HCT116 (cell line): Measurements from ENCODE around the gene BEND3. TPM values are rescaled to one million over a fixed set of nuclear protein-coding genes. Genes with fewer than 3 reads are reported as not detected.

Experiments
- ATAC-seq: fragments of 200-7000 bp; cut with Tn5 transposase; 2 replicates; pipeline ENCODE4 v1.9.1; 2020; ENCODE audit warnings: mild to moderate bottlenecking, moderate library complexity
- BruUV-seq: library from RNA; stranded (reverse); fragments of 400-500 nt; replicated peaks from 2 replicates; lab custom pipeline; 2021; lab: Mats Ljungman, UMichigan
- CTCF ChIA-PET: fragments of 300-600 bp; sonication (Branson Sonifier 250); formaldehyde crosslinking; loops from one replicate; lab custom pipeline; 2021; ENCODE audit warnings: antibody characterized with exemption; lab: Charles Lee
- POLR2A ChIA-PET: fragments of 300-600, 350-600 bp; sonication (Branson Sonifier 250); formaldehyde crosslinking; loops from one replicate; lab custom pipeline; 2021; ENCODE audit warnings: antibody characterized with exemption; lab: Charles Lee
- RAD21 ChIA-PET, 2 experiments: fragments of 300-600 bp; sonication (Branson Sonifier 250); formaldehyde crosslinking; loops; one replicate each; lab custom pipeline; 2023; ENCODE audit warnings: low total read pairs in 2 of 2; ENCODE audit not compliant: uncharacterized antibody in 2 of 2, unreplicated experiment in 2 of 2, low non-redundant PET in 1 of 2; lab: Charles Lee
- DNase-seq: peaks from one replicate; pipeline ENCODE4 v3.0.0-alpha.2; 2010; ENCODE audit warnings: low read depth, low spot score
- H2AFZ ChIP-seq: fragments of 200-600 bp; shearing (Covaris generic), sonication (generic); 2 replicates; pipeline ENCODE4 v1.6.1; 2017; ENCODE audit warnings: low read depth, mixed run types, mixed read lengths, antibody characterized with exemption, low read length; ENCODE audit not compliant: poor library complexity, severe bottlenecking
- H3K27ac ChIP-seq: 2 replicates; pipeline ENCODE4 v1.5.1; 2012; ENCODE audit warnings: low read depth, low read length
- H3K27me3 ChIP-seq: fragments of 200-600 bp; sonication (generic); 2 replicates; pipeline ENCODE4 v1.6.1; 2016; ENCODE audit warnings: mixed run types, low read length, mixed read lengths; ENCODE audit not compliant: insufficient read depth
- H3K36me3 ChIP-seq, 2 experiments: fragments of 200-500 bp in 1 of 2; fragments of 200-600 bp in 1 of 2; sonication (Bioruptor generic) in 1 of 2; sonication (generic) in 1 of 2; 2 replicates each; pipeline versions ENCODE4 v1.5.1 to v1.6.1; 2014 to 2016; ENCODE audit warnings: low read length in 2 of 2, inconsistent platforms in 1 of 2, mixed read lengths in 1 of 2, mixed run types in 1 of 2; ENCODE audit not compliant: insufficient read depth in 2 of 2, control insufficient read depth in 1 of 2
- H3K4me1 ChIP-seq, 2 experiments: fragments of 200-600 bp in 1 of 2; sonication (generic) in 1 of 2; 2 replicates each; pipeline versions ENCODE4 v1.5.1 to v1.6.1; 2012 to 2017; ENCODE audit warnings: low read length in 2 of 2, inconsistent platforms in 1 of 2, mild to moderate bottlenecking in 1 of 2, mixed read lengths in 1 of 2, mixed run types in 1 of 2, moderate library complexity in 1 of 2; ENCODE audit not compliant: insufficient read depth in 2 of 2, control insufficient read depth in 1 of 2
- H3K4me2 ChIP-seq: fragments of 200-600 bp; sonication (generic); 2 replicates; pipeline ENCODE4 v1.6.1; 2017; ENCODE audit warnings: mixed run types, low read length, mixed read lengths
- H3K4me3 ChIP-seq, 2 experiments: fragments of 200-600 bp in 1 of 2; sonication (generic) in 1 of 2; replicated peaks in 1 of 2; 2 replicates each; pipeline ENCODE4 v1.5.1; 2011 to 2016; ENCODE audit warnings: low read length in 2 of 2, control low read depth in 1 of 2, low read depth in 1 of 2, mild to moderate bottlenecking in 1 of 2, mixed read lengths in 1 of 2, mixed run types in 1 of 2
- H3K79me2 ChIP-seq: fragments of 200-600 bp; sonication (generic); 2 replicates; pipeline ENCODE4 v1.6.1; 2017; ENCODE audit warnings: mild to moderate bottlenecking, mixed run types, low read length, moderate library complexity, mixed read lengths; ENCODE audit not compliant: insufficient read depth
- H3K9ac ChIP-seq: fragments of 200-600 bp; sonication (generic); 2 replicates; pipeline ENCODE4 v1.6.1; 2016; ENCODE audit warnings: low read length, mixed read lengths
- H3K9me2 ChIP-seq: fragments of 200-600 bp; sonication (generic), shearing (Covaris generic); 2 replicates; pipeline ENCODE4 v1.6.1; 2017; ENCODE audit warnings: mixed run types, mild to moderate bottlenecking, moderate library complexity; ENCODE audit not compliant: insufficient read depth
- H3K9me3 ChIP-seq, 2 experiments: fragments of 200-500 bp in 1 of 2; fragments of 200-600 bp in 1 of 2; sonication (Bioruptor generic) in 1 of 2; sonication (generic) in 1 of 2; 2 replicates each; pipeline ENCODE4 v1.6.1; 2014 to 2017; ENCODE audit warnings: low read length in 2 of 2, mixed read lengths in 2 of 2, inconsistent platforms in 1 of 2, low read depth in 1 of 2, mild to moderate bottlenecking in 1 of 2, mixed run types in 1 of 2, moderate library complexity in 1 of 2; ENCODE audit not compliant: control insufficient read depth in 1 of 2, insufficient read depth in 1 of 2
- H4K20me1 ChIP-seq: fragments of 200-600 bp; sonication (generic), shearing (Covaris generic); 2 replicates; pipeline ENCODE4 v1.6.1; 2017; ENCODE audit warnings: mixed run types, mild to moderate bottlenecking, moderate library complexity; ENCODE audit not compliant: insufficient read depth
- ATF3 ChIP-seq: IDR thresholded peaks from 2 replicates; pipeline ENCODE4 v1.6.1; 2012
- CBX3 ChIP-seq: IDR thresholded peaks from 2 replicates; pipeline ENCODE4 v1.6.1; 2012; ENCODE audit warnings: low read depth
- CEBPB ChIP-seq: IDR thresholded peaks from 2 replicates; pipeline ENCODE4 v1.6.1; 2012; ENCODE audit warnings: low read depth
- ELF1 ChIP-seq: IDR thresholded peaks from 2 replicates; pipeline ENCODE4 v1.6.1; 2012; ENCODE audit warnings: low read depth, borderline replicate concordance
- EZH2 ChIP-seq: fragments of 200-600 bp; sonication (generic); IDR thresholded peaks from 2 replicates; pipeline ENCODE4 v1.6.1; 2017; ENCODE audit warnings: antibody characterized with exemption, mixed run types
- FOSL1 ChIP-seq: IDR thresholded peaks from 2 replicates; pipeline ENCODE4 v1.6.1; 2012; ENCODE audit warnings: low read depth
- POLR2A ChIP-seq: IDR thresholded peaks from 2 replicates; pipeline ENCODE4 v1.7.0; 2011; ENCODE audit warnings: borderline replicate concordance; ENCODE audit not compliant: insufficient read depth, insufficient read length; ENCODE audit errors: extremely low read depth
- POLR2AphosphoS5 ChIP-seq: IDR thresholded peaks from 2 replicates; pipeline ENCODE4 v1.6.1; 2011; ENCODE audit warnings: mild to moderate bottlenecking, low read depth, low read length, moderate library complexity
- SP1 ChIP-seq: IDR thresholded peaks from 2 replicates; pipeline ENCODE4 v1.6.1; 2012; ENCODE audit warnings: low read depth
- SRF ChIP-seq: IDR thresholded peaks from 2 replicates; pipeline ENCODE4 v1.6.1; 2012; ENCODE audit warnings: low read depth
- TCF7L2 ChIP-seq: IDR thresholded peaks from 2 replicates; pipeline ENCODE4 v1.7.0; 2011; ENCODE audit warnings: borderline replicate concordance, inconsistent platforms; ENCODE audit not compliant: insufficient read depth, insufficient read length; ENCODE audit errors: extremely low read depth
- ZFX ChIP-seq: fragments of 450-650 bp; IDR thresholded peaks from 2 replicates; pipeline ENCODE4 v1.6.1; 2017
- ZNF274 ChIP-seq: fragments of 200-500 bp; sonication (Bioruptor generic); IDR thresholded peaks from 2 replicates; pipeline ENCODE4 v1.6.1; 2014; ENCODE audit warnings: mild to moderate bottlenecking, low read depth, low read length, inconsistent platforms
- intact Hi-C: fragments of 100-400 bp; cut with micrococcal nuclease; formaldehyde crosslinking; loops from 2 replicates; pipeline ENCODE4 v1.10.0; 2022
- total RNA-seq: library from RNA; stranded (reverse); gene quantifications from one replicate; pipeline ENCODE4 v1.2.1, GENCODE V29; 2021; ENCODE audit not compliant: unreplicated experiment
- TF ChIP-seq, protein P1 (sequence below): IDR thresholded peaks from 2 replicates; pipeline ENCODE4 v1.6.1; 2012
- TF ChIP-seq, protein P2 (sequence below): IDR thresholded peaks from 2 replicates; pipeline ENCODE4 v1.6.1; 2012; ENCODE audit warnings: low read depth

The BEND3 gene
- total RNA-seq, 1 experiment from 2014 or later, result 6.3 TPM

GRCh38 chr6:107033126-107033525 is 82.2 kb downstream of the BEND3 start:
- CTCF ChIA-PET, result no interaction called here
- Histone ChIP-seq H3K4me2 (peak overlapping the region; percentile 28; the same call in 1 of the 2 replicates), H3K36me3 (no peaks in the 10 kb centered on the region), H3K9ac (no peak overlapping the region), H4K20me1 (no peaks in the 10 kb centered on the region), H3K27ac (no peak overlapping the region), H3K9me2 (no peaks in the 10 kb centered on the region), H3K4me1 (peaks cover 3 to 19% of the 10 kb centered on the region in 2 experiments; a peak in 2 of 4 replicates), H3K79me2 (peaks cover 5% of the 10 kb centered on the region), H3K9me3 (no peaks in the 10 kb centered on the region), H3K4me3 (no peak overlapping the region), H2AFZ (no peak overlapping the region), H3K27me3 (no peaks in the 10 kb centered on the region)
- no TSS peak for BruUV-seq
- DNase-seq (no peak), ATAC-seq (no peak)
- intact Hi-C loops, result no loop called here
- POLR2A ChIA-PET, result no interaction called here
- TF ChIP-seq SP1, result no peak
- no peak for TF ChIP-seq TCF7L2
- TF ChIP-seq SRF, result no peak
- TF ChIP-seq, protein P1, sequence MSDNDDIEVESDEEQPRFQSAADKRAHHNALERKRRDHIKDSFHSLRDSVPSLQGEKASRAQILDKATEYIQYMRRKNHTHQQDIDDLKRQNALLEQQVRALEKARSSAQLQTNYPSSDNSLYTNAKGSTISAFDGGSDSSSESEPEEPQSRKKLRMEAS, result no peak
- no peak for TF ChIP-seq EZH2
- no peak for TF ChIP-seq ZNF274
- TF ChIP-seq ZFX, result no peak
- no peak for TF ChIP-seq ELF1
- TF ChIP-seq POLR2A, result no peak
- TF ChIP-seq CBX3, result no peak
- RAD21 ChIA-PET, result no interaction called here

- POLR2A ChIA-PET, result no interaction called here
- Histone ChIP-seq H3K4me3 (no peak overlapping the region), H3K27me3 (no peaks in the 10 kb centered on the region), H3K27ac (no peak overlapping the region), H3K79me2 (peaks cover 5% of the 10 kb centered on the region), H4K20me1 (no peaks in the 10 kb centered on the region), H3K9ac (no peak overlapping the region), H2AFZ (no peak overlapping the region), H3K4me2 (no peak overlapping the region), H3K4me1 (peaks cover 3 to 23% of the 10 kb centered on the region in 2 experiments; a peak in 2 of 4 replicates), H3K9me3 (no peaks in the 10 kb centered on the region), H3K36me3 (no peaks in the 10 kb centered on the region), H3K9me2 (no peaks in the 10 kb centered on the region)
- DNase-seq (no peak), ATAC-seq (no peak)
- RAD21 ChIA-PET, result no interaction called here
- CTCF ChIA-PET, result no interaction called here
- intact Hi-C loops, result no loop called here
- no TSS peak for BruUV-seq
- TF ChIP-seq ATF3, result no peak
- no peak for TF ChIP-seq FOSL1
- TF ChIP-seq CBX3, result no peak
- TF ChIP-seq, protein P2, sequence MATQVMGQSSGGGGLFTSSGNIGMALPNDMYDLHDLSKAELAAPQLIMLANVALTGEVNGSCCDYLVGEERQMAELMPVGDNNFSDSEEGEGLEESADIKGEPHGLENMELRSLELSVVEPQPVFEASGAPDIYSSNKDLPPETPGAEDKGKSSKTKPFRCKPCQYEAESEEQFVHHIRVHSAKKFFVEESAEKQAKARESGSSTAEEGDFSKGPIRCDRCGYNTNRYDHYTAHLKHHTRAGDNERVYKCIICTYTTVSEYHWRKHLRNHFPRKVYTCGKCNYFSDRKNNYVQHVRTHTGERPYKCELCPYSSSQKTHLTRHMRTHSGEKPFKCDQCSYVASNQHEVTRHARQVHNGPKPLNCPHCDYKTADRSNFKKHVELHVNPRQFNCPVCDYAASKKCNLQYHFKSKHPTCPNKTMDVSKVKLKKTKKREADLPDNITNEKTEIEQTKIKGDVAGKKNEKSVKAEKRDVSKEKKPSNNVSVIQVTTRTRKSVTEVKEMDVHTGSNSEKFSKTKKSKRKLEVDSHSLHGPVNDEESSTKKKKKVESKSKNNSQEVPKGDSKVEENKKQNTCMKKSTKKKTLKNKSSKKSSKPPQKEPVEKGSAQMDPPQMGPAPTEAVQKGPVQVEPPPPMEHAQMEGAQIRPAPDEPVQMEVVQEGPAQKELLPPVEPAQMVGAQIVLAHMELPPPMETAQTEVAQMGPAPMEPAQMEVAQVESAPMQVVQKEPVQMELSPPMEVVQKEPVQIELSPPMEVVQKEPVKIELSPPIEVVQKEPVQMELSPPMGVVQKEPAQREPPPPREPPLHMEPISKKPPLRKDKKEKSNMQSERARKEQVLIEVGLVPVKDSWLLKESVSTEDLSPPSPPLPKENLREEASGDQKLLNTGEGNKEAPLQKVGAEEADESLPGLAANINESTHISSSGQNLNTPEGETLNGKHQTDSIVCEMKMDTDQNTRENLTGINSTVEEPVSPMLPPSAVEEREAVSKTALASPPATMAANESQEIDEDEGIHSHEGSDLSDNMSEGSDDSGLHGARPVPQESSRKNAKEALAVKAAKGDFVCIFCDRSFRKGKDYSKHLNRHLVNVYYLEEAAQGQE, result no peak
- no peak for TF ChIP-seq TCF7L2
- no peak for TF ChIP-seq POLR2AphosphoS5
- no peak for TF ChIP-seq CEBPB
- no peak for TF ChIP-seq POLR2A
Observed at GRCh38 chr6:107032051-107032450, 83.3 kb downstream of the BEND3 start.
